Right forelimb (tissue), 1 donor: Measurements from ENCODE around the gene AOC2.
"Not testable (repeated sequence)": the region's sequence is repeated elsewhere in the genome, so short reads cannot be mapped to it uniquely, and the experiment has no call there.

ENCODE experiments used
- DNase-seq: peaks from one replicate; pipeline ENCODE4 v3.0.0-alpha.2; 2018

AOC2 gene

DNA sequence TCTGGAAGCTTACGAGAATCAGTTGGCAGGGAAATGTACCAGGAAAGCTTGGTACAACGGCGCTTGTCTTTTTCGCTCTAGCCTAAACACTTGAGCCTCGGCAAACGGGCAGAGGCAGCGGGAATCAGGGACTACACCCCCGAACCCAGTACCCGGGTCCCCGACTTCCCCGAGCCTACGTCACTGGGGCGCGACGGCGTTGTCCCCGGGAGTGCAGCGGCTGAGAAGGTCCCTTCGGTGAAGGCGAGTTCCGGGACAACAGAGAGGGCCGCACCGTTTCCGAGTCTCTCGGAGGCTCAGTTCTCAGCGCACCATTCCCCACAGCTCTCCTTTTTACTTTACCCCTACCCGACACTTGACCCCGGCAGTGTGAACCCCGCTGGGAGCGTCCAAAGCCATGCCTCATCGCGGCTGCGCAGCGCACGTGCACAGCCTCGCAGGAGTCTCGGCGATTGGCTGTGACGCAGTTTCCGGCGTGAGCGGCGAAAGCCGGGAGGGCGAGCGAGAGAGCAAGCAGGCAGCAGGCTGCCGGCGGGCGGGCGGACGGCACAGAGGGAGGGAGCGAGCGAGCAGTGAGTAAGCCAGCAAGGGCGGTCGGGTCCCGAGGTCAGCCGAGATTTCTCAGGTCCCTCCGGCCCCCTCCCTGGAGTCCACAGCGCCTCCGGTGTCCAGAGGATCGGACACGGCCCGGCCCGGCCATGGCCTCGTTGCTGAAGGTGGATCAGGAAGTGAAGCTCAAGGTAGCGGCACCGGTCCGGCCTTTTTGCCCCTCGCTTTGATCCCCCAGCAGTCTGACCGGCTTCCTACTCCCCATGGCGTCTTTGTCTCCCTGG, 11.2 kb upstream of the AOC2 start, which contains the start of gene PSME3:
Gene PSME3 (plus strand): TSS at position 464 of the 833 bp plus-strand sequence. CDS start 235 bp downstream, at position 699.
- DNase-seq: peak; percentile 94

DNA sequence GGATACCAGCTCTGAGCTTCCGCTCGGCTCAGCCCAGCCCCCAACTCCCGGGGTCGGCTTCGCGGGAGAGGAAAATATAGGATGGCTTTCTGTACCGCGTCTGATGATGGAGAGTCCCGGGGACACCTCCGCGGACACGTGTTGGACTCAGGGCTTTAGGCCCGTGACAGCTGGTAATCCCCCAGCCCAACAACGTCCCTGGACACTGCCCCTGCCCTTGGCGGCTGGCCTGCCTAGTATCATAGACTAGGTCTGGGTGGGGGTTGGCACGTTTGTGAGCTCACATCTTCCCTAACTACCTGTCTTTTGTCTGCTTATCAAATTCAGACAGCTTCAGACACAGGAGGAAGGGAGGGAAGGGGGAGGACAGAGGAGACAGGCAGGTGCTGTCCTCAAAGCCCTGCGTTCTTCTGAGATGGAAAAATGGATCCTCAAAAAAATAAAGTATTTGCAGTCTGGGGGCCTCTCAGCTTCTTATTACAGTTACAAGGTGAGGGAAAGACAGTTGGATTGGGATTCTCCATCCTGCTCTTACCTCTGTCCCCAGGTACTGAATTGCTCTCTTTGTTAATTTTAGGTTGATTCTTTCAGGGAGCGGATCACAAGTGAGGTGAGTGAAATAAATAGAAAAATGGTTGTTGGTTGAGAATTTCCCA, 10.5 kb upstream of the AOC2 start:
- no peak for DNase-seq

DNA sequence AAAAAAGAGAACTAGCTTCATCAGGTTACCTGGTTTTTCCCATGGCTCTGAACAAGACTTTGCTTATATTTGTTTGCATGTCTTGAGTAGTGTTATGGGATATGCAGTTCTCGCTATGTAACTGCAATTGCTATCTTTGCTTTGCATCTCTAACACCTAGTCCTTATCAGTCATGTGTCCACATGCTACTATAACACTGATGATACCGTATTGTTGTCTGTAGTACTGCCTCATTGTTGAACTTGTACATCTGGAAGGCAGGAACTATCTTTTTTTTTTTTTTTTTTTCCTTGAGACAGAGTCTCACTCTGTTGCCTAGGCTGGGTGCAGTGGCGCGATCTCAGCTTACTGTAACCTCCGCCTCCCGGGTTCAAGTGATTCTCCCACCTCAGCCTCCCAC, 8.6 kb upstream of the AOC2 start:
- no peak for DNase-seq

- no peak for DNase-seq
Observed at GRCh38 chr17:42841975-42842685, 2.2 kb upstream of the AOC2 start.

GRCh38 chr17:42843358-42843934, 934 bp upstream of the AOC2 start:
- DNase-seq: no peak

DNA sequence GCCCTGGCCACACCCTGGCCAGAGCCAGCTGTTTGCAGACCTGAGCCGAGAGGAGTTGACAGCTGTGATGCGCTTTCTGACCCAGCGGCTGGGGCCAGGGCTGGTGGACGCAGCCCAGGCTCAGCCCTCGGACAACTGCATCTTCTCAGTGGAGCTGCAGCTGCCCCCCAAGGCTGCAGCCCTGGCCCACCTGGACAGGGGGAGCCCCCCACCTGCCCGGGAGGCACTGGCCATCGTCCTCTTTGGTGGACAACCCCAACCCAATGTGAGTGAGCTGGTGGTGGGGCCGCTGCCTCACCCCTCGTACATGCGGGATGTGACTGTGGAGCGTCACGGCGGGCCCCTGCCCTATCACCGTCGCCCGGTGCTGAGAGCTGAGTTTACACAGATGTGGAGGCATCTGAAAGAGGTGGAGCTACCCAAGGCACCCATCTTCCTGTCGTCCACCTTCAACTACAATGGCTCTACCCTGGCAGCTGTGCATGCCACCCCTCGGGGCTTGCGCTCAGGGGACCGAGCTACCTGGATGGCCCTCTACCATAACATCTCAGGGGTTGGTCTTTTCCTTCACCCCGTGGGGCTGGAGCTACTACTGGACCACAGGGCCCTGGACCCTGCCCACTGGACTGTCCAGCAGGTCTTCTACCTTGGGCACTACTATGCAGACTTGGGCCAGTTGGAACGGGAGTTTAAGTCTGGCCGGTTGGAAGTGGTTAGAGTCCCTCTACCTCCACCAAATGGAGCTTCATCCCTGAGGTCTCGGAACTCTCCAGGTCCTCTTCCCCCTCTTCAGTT, 578 bp downstream of the AOC2 start:
- no peak for DNase-seq

- no peak for DNase-seq
Observed at GRCh38 chr17:42845556-42845917, 1.2 kb downstream of the AOC2 start.

DNA sequence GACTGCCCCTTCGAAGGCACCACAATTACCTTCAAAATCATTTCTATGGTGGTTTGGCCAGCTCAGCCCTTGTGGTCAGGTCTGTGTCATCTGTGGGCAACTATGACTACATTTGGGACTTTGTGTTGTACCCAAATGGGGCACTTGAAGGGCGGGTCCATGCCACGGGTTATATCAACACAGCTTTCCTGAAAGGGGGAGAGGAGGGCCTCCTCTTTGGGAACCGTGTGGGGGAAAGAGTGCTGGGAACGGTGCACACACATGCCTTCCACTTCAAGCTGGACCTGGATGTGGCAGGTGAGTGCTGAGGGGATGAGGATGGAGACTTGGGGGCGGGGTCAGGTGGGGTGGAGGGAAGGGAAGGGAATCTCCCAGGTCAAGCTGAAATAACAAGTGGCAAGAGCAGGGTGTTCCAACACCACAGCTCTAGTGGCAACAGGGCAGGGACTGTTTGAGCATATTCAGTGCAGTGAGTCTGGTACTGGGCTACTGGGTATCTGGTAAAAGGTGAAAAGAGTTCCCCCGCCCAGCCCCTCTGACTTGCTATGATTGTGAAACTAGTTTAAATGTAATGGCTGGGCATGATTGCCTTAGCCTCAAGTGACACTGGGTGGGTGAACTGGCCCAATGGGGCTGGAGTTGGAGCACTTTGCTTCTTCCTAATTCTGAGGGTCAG, 1.7 kb downstream of the AOC2 start:
- DNase-seq: no peak

- no peak for DNase-seq
Observed at GRCh38 chr17:42846594-42847280, 2.4 kb downstream of the AOC2 start.

- no peak for DNase-seq
Observed at GRCh38 chr17:42848093-42848492, 3.7 kb downstream of the AOC2 start.

DNA sequence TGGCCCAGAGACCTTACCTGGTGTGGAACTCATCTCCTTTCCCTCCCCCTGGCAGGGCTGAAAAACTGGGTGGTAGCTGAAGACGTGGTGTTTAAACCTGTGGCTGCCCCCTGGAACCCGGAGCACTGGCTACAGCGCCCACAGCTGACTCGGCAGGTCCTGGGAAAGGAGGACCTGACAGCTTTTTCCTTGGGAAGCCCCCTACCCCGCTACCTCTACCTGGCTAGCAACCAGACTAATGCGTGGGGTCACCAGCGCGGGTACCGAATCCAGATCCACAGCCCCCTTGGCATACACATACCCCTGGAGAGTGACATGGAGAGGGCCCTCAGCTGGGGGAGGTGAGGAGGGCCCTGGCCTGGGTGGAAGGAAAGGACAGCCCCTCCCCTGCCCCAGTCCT, 4.7 kb downstream of the AOC2 start:
- no peak for DNase-seq

DNA sequence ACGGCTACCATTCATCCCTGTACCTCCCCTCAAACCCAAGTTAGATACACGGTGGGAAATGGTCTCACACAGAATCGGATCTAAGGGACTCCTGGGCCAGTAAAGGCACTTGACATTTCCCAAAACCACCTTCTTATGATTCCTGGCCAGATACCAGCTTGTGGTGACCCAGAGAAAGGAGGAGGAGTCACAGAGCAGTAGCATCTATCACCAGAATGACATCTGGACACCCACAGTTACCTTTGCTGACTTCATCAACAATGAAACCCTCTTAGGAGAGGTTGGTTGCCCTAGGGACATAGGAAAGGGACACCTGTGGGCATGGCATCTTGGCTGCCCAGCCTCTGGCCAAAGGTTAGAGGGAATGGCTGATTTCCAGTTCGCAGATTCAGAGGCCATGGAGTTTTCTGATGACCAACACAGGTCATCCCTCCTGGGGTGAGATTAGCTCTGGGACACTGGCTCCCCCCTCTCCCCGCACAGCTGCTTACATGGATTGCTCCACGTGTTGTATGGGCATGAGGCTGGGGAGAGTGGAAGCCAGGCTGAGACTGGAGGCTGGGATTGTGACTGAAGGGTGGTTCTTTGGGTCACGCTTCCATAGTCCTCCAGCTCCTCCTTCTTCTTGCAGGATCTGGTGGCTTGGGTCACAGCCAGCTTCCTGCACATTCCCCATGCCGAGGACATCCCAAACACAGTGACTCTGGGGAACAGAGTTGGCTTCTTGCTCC, 5.2 kb downstream of the AOC2 start:
- no peak for DNase-seq

DNA sequence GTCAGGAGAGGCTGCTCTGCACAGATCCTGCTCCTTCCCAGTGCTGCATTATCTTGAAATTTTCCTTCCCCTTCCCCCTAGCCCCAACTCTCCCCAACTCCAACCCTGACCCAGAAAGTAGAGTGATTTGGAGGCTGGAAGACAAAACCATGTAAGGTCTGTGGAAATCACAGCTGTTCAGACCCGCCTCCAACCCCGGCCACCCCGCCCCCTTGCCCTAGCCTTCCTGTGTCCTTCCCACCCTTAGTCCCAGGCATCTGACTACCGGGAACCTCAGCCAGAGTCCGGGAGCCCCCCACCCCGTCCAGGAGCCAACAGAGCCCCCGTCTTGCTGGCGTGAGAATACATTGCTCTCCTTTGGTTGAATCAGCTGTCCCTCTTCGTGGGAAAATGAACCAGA, 6.6 kb downstream of the AOC2 start, which contains the start of gene AOC3:
Gene AOC3 (plus strand): TSS at position 246 of the 400 bp plus-strand sequence. CDS start 145 bp downstream, at position 391.
- DNase-seq: no peak

- DNase-seq: not testable (repeated sequence)
Observed at GRCh38 chr17:42851371-42852240, 7.2 kb downstream of the AOC2 start.

DNA sequence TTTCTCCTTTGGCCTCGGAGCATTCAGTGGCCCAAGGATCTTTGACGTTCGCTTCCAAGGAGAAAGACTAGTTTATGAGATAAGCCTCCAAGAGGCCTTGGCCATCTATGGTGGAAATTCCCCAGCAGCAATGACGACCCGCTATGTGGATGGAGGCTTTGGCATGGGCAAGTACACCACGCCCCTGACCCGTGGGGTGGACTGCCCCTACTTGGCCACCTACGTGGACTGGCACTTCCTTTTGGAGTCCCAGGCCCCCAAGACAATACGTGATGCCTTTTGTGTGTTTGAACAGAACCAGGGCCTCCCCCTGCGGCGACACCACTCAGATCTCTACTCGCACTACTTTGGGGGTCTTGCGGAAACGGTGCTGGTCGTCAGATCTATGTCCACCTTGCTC, 8.0 kb downstream of the AOC2 start:
- no peak for DNase-seq

GRCh38 chr17:42853004-42853403, 8.6 kb downstream of the AOC2 start:
- no peak for DNase-seq

DNA sequence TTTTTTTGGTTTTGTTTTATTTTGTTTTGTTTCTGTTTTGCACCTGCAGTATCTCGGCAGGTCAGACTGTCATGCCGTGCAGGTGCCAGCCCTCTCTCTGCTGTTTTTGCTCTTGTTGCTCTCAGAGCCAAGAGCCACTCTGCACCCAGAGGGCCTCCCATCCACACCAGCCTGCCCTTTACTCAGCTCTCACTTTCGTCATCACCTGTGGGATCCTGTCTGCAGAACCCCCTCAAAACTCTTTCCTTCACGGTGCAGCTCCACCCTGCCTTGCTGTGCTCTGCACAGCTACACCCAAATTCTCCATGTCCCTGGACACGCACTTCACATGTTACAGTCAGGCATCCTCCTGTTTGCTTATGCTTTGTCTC, 9.2 kb downstream of the AOC2 start:
- DNase-seq: no peak

- DNase-seq: no peak
Observed at GRCh38 chr17:42853968-42854790, 9.8 kb downstream of the AOC2 start.
